TTC549 (cell line): ENCODE measurements around the gene MACC1.
"Not testable (repeated sequence)": the region's sequence is repeated elsewhere in the genome, so short reads cannot be mapped to it uniquely, and the experiment has no call there.

ENCODE experiments used
- FAIRE-seq: peaks from 2 replicates; lab custom pipeline; 2012; peaks lifted over from hg19 to GRCh38; lab: Jason Lieb, UNC

Gene MACC1

DNA sequence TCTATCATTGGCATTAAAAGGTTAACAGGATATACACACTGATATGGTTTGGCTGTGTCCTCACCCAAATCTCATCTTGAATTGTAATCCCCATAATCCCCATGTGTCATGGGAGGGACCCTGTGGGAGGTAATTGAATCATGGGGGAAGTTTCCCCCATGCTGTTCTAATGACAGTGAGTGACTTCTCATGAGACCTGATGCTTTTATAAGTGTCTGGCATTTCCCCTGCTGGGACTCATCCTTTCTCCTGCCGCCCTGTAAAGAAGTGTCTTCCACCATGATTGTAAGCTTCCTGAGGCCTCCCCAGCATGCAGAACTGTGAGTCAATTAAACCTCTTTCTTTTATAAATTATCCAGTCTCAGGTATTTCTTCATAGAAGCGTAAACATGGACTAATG lies 9.4 kb downstream of the MACC1 start:
- FAIRE-seq, result not testable (repeated sequence)

GRCh38 chr7:20206104-20206896 lies 10.9 kb downstream of the MACC1 start:
- FAIRE-seq, result no peak

DNA sequence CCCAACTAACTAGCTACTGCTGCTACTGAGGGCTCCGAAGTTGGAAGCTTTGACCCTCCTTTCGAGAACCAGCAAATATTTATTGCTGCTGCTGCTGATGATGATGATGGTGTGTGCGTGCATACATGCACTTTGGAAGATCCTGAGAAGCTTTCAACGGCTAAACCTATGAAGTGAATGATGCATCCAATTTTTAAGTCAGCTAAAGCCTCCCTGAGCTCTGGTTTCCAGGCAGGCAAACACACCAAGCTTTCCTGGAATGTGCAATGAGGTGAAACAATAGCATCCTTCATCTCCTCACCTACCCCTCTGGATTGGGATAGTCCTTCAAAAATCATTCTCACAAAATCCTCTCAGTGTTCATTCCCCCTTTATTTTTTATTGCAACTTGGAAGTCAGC lies 13.9 kb downstream of the MACC1 start:
- no peak for FAIRE-seq

- no peak for FAIRE-seq
Measured at GRCh38 chr7:20201380-20201779, 15.8 kb downstream of the MACC1 start.

GRCh38 chr7:20200971-20201370 lies 16.2 kb downstream of the MACC1 start:
- FAIRE-seq, result no peak

- FAIRE-seq, result no peak
Measured at GRCh38 chr7:20200361-20200760, 16.8 kb downstream of the MACC1 start.

- no peak for FAIRE-seq
Measured at GRCh38 chr7:20199015-20199737, 18.0 kb downstream of the MACC1 start.

- FAIRE-seq, result no peak
Measured at GRCh38 chr7:20198260-20198659, 18.9 kb downstream of the MACC1 start.

GRCh38 chr7:20197837-20198236 lies 19.3 kb downstream of the MACC1 start:
- no peak for FAIRE-seq

- no peak for FAIRE-seq
Measured at GRCh38 chr7:20197125-20197748, 19.9 kb downstream of the MACC1 start.

GRCh38 chr7:20194343-20194995 lies 22.7 kb downstream of the MACC1 start:
- no peak for FAIRE-seq

- no peak for FAIRE-seq
Measured at GRCh38 chr7:20193873-20194272, 23.3 kb downstream of the MACC1 start.

GRCh38 chr7:20193242-20193777 lies 23.9 kb downstream of the MACC1 start:
- no peak for FAIRE-seq

DNA sequence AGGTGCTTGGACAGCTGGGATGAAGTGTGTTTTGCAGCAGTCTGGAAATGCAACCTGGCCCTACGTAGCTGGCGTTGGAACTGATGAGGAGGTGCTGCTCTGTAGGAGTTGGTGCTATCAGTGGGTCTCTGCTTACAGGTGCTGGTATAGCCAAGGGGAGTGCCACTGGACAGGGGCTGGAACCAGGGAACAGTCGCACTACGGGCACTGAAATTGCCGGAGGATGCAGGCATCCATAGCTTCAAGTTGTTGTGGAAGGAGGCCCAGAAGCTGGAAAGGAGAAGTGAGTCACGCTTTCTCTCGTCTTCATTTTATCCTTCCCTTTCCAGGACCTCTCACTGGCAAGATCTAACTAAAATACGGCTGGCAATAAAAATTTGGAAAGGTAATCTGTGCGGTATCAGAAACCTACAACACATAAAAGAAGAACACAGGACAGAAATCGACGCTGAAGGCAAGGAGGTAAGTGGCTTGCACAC lies 25.8 kb downstream of the MACC1 start:
- FAIRE-seq, result no peak

DNA sequence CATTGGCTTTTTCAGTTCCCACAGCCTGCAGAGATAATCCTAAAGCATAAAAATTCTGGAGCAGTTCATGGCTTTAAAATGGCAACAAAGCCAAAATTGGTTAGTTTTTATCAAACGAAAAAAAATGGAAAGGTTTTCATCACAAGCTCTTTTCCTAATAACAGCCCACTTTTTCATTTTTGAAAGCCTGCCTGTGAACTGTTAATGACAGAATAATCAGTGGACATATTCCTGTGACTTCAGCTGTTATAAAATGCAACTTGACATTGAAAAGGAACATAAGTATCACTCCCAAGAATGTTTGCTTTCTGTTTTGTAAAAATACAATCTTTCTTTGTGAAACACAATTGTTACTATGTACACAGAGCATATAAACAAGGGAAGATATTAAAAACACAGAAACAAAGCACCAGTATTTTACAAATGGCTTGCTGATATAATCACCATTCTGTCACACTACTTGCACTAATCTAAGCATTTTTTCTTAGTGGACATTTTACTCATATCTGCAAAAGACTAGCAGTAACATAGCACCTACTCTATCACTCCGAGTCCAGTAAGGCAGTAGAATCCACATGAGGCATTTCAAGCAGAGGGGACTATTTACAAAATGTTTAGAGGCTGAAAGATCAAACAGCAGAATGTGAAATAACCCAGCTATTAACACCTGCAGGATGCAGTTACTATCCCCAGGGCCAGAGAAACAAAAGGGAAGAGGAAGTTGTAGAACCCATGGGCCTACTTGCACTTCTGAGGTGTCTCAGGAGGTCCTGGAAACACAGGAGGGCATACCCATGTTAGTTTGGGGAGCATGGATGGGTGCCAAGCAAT lies 26.4 kb downstream of the MACC1 start:
- no peak for FAIRE-seq

- FAIRE-seq, result no peak
Measured at GRCh38 chr7:20189852-20190251, 27.3 kb downstream of the MACC1 start.

GRCh38 chr7:20188567-20188966 lies 28.6 kb downstream of the MACC1 start:
- no peak for FAIRE-seq

DNA sequence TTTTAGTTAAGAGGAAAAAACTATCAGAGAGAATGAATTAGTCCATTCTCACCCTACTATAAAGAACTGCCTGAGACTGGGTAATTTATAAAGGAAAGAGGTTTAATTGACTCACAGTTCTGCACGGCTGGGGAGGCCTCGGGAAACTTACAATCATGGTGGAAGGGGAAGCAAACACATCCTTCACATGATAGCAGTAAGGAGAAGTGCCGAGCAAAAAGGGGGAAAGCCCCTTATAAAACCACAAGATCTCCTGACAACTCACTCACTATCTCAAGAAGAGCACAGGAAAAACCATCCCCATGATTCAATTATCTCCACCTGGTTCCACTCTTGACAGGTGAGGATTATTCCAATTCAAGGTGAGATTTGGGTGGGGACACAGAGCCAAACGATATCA lies 29.3 kb downstream of the MACC1 start:
- not testable (repeated sequence) for FAIRE-seq

DNA sequence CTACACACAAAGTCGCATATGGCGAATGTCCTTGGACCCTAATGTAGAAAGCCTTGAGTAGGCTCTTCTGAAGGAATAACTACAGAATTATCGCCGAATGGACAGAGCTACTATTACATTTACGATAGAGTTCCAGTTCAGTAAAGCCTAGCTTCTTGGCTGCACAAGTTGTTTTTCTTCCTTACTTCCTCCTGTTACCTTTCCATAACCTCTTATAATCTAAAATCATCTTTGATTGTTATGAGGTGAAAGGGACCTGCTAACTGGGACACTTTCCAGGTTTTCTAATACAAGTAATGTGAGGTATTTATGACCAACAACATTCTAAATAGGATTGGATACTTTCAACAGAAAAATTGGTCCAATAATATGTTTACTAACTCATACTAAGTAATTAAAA lies 31.2 kb downstream of the MACC1 start:
- FAIRE-seq, result no peak

DNA sequence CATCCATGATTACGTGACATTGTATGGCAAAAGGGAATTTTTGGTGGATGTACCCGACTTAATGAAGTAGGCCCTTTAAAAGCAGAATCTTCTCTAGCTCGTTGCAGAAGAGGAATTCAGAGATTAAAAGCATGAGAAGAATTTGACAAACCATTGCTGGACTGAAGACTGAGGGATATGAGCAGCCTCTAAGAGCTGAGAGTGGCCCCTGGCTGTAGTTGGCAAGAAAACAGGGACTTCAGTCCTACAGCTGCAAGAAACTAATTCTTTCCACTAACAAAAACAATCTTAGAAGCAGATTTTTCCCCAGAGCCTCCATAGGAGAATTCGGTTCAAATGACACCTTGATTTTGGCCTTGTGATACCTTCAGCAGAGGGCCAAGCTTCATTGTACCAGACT lies 34.1 kb downstream of the MACC1 start:
- no peak for FAIRE-seq

GRCh38 chr7:20176578-20177242 lies 40.5 kb downstream of the MACC1 start:
- FAIRE-seq, result no peak
